HG03159 (cell line): Measurements from ENCODE around the gene RHCE.
"Not testable (repeated sequence)": the region's sequence is repeated elsewhere in the genome, so short reads cannot be mapped to it uniquely, and the experiment has no call there.

Experiments
- ATAC-seq: cut with Tn5 transposase; IDR thresholded peaks from one replicate; pipeline ENCODE4 v1.9.1; 2021; ENCODE audit warnings: mild to moderate bottlenecking, moderate library complexity; ENCODE audit not compliant: unreplicated experiment

The RHCE gene

DNA sequence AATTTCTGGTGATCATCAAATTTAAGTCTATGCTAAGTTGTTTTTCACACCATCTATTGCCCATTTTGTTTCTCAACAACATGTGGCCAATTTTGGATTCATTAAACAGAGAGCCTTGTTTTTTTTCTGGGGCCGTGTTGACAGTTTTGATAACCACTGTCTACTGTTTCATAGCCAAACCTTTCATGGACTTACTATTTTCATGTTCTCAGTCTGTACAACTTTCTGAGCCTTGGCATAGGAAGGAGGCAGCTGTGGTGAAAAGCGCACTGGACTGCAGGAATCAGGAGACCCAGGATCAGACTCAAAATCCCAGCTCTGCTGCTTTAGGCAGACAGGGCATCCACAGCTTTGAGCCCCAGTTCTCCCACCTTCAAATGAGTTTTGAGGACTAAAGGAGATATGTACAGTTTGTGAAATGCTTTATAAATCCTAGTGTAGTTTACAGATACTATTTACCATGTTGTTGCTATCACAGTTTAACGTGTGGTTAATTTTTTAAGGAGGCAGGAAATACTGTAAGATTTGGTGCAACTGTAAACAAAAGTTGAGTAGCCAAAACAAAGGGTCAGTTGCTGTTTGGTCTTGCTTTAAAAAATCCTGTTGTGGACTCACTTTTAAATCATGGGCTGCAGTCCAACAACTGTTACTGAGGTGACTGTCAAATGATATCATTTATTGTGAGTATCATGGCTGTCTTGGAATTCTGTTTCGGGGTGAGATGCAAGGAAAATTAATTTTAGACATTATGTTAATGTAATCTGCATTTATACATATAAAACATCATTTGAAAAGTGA lies 13.0 kb upstream of the RHCE start:
- ATAC-seq, result no peak

DNA sequence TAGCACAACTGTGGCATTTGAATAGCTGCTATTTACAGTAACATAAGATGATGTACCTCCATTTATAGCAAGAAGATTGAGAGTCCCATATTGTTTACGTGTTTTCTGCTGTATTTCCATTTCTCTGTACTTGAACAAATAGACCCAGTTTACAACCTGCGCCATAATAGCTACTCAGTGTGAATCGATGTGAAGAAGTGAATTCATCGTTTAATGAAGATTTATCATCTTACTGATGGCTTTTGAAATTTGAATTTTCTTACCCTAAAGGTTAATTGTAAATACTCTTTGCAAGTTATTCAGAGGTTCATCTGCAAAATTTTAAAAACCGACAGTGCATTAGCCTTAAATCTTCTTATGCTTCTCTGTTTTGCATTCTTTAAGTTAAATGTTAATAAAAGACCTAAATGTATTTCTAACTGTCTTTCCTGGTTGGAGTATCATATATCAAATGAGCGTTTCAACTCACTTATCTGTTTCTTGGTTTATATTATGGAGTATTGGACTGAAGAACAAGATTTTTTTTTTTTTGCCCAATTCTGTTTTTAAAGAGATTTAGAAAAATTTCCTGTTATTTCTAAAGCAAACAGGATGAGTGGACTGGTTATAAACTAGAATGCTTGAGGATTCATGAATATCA lies 12.2 kb upstream of the RHCE start:
- ATAC-seq, result no peak

DNA sequence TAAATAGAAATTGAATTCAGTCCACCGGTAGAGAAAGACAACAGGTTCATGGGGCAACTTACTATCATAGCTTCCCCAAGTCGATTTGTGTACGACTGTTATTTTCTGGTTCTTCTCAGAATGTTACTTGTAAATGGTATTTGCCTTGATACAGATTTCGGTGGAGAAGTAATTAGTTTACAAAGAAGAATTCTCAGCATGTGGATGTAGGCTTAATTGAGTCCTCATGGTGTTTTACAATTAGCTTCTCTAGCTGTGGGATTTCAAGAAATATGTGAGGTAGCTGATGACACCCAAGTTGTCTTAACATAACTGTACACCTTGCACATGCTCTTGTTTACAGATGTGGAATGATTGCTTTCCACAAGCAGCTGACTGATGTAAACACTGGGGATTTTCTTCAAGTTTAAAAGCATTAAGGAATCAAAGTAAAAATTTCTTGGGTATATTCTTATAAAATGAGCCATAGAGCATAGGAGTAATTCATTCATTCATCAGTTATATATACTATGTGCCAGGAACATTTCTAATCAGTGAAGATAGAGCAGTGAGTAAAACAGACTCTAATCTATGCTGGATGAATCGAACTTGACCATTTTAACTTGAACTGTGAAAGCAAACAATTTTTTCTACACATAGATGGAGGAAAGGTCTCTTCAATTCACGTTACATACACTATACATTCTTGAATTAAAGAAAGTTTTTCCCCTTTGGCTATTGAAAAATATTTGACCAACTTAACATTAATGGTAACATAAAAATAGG lies 11.5 kb upstream of the RHCE start:
- no peak for ATAC-seq

GRCh38 chr1:25430967-25431881 lies 10.6 kb upstream of the RHCE start:
- peak; percentile 31 for ATAC-seq

DNA sequence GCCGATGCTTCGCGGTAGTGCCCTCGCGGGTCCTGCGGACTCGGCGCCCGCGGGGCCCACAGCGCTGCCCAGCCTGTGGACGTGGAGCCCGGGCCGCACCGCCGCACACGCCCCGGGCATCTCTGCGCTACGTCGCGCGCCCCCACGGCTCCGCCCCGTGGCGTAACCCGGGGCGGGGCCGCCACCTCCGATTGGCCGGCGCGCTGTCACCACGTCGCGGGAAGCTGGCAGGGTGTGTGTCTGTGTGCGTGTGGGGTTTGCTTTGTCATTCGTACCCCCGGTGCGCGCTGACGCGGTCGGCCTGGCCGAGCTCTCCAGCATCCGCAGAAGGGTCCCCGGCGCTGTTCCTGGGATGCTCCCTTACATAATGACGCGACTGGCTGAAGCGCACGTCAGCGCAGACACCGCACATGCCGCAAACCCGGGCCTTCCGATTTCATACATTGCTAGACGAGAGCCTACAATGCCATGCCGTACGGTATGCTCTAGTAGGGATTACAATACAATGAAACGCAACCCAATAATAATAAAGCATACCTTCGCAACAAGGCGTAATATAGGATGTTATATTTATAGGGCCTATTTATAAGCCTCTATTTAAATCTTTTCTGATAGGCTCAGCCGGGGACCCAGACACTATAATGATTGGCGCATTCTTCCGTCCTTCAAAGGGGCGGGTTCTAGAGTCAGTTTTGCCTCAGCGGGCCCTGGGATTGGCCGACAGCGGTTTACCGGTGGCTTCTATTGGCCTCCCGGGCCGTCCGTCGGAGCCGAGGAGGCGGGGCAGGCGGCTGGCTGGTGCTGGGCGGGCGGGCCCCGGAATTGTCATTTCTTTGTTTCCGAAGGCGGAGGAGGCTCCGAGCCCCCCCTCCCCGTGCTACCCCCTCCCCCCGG lies 9.7 kb upstream of the RHCE start, which contains the start of gene MACO1:
Gene MACO1, plus strand, starts transcription at position 825 of the 894 bp plus-strand sequence. CDS start 202 bp downstream, outside the sequence.
- ATAC-seq, result peak; percentile 89

DNA sequence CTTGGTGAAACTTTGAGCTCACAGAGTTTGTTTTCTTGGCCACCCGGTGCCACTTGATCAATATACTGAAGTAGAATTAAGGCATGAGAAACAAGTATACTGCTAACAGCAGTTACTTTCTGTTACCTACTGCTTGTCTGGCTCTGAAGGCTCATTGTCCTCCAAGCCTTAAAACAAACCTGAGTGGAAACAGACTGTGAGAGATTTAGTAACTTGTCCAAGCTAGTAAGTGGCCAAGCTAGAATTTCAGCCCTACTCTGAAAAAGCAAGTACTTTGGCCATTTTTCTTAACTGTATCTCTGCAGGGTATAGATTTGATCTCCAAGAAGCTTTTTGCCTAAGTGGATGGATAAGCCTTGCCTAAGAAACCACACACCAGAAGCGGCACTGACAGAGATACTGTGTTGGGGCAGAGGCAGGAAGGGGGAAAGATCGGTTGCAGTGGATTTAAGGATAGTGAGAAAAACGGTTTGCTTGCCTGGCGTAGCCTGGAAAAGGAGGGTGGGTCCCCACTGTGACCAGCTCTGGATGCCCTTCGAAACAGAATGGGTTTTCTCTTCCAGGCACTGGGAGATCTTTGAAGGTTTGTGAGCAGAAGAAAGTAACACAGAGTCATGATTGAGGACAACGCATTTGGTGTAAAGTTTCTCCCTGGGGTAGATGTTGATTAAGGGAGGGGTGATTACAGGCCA lies 8.0 kb upstream of the RHCE start:
- ATAC-seq, result no peak

DNA sequence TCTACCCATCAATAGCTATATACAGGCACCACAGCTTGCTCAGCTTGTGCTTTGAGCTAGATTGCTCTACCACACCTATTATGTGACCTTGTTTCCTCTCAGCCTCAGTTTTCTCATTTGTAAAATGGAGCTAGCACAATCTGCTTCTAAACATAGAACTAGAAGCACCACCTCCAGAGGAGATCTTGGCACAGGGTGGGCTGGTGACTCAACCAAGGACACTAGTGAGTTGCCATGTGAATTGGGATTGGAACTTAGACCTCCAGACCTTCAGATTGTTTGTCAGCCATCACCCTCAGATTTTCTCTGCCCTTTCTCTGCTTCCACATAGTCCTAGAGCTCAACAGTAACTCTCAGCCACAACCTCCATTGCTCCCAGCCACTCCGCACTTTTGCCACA lies 7.1 kb upstream of the RHCE start:
- ATAC-seq, result no peak

GRCh38 chr1:25425098-25426085 lies 4.8 kb upstream of the RHCE start:
- ATAC-seq, result no peak

DNA sequence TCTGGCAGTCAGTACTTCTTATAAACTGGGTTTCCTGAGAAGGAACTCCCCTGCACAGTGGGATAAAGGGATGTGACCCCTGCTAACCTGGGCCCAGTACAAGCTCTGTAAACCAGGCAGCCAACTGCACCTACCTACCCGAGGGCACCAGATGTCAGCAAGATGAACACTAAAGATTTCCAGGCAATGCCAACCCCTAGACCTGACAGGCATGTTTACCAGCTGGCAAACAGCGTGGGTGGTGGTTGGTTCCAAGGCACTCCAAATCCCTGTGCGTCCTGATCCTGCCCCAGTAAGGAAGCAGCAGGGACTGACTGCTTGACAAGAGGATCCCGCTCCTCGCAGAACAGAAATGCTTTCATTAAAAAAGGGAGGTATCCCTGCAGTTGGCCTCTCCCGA lies 2.6 kb upstream of the RHCE start:
- not testable (repeated sequence) for ATAC-seq

- ATAC-seq, result not testable (repeated sequence)
Measured at GRCh38 chr1:25419339-25419738, 1.3 kb downstream of the RHCE start.

DNA sequence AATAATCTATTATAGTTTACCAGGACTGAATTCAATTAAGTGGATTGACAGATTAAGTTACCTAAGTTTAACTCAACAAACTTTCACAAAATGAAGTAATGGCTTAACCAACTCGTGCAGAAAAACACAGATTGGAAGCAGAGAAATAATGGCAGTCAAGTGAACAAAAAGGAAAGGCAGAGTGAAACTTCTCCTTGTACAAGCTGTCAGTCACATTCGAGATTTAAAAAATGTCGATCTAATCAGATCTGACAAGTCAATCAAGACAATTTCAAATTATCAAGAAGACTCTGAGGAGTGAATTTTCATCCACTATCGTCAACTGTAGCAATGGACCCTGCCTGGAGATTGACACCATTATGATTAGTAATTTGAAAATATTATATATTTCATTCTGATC lies 3.3 kb downstream of the RHCE start:
- ATAC-seq, result not testable (repeated sequence)

DNA sequence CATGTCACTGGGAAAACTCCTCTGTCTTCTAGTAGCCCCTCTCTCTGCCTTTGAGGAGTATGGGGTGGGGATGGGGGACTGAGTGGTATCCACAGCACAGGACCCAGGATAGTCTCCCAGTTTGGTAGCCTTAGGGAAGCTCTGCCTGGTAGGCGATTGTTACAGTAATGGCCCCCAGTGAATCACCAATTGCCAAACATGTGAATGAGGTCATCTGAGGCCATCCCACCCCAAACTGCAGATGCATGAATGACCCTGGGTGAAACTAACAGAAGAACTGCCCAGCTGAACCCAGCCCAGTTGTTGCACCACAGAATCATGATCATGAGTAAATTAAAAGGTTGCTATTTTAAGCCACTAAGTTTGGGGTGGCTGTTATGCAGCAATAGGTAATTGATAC lies 6.0 kb downstream of the RHCE start:
- not testable (repeated sequence) for ATAC-seq

- not testable (repeated sequence) for ATAC-seq
Measured at GRCh38 chr1:25414157-25414556, 6.5 kb downstream of the RHCE start.

DNA sequence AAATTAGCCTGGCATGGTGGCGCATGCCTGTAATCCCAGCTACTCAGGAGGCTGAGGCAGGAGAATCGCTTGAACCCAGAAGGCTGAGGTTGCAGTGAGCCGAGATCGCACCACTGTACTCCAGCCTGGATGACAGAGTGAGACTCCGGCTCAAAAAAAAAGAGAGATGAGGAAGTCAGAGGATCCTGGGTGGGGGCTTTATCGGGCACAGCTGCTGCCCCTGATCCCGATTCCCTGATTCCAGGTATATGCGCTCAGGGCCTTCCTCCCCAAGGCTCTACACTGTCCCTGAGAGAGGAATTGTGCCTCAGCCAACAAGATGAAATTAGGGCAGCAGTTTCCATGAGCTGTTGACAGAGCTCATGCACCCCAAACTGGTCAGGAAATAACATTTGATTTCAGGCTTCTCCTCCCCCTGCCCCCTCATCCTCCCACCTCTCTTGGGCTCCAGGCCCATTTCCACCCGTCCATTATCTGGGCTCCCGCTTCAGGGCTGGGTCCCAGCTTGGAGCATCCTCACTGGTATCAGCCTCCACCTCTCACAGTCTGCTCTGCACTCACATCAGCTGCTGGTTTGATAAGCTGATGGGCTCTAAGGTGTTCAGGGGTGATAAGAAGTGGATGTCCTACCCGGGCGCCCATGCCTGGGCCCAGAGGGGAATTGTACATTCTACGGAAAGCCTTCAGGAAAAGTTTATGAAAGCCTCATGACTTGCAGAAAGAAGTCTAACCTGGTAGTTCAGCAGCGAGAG lies 7.6 kb downstream of the RHCE start:
- ATAC-seq, result not testable (repeated sequence)

GRCh38 chr1:25409641-25410427 lies 10.8 kb downstream of the RHCE start:
- not testable (repeated sequence) for ATAC-seq

- not testable (repeated sequence) for ATAC-seq
Measured at GRCh38 chr1:25405731-25406305, 14.8 kb downstream of the RHCE start.
